GM18511 (cell line): ENCODE measurements around the gene AGBL2.
"Not testable (repeated sequence)": the region's sequence is repeated elsewhere in the genome, so short reads cannot be mapped to it uniquely, and the experiment has no call there.

Experiments used
- ATAC-seq: cut with Tn5 transposase; IDR thresholded peaks from one replicate; pipeline ENCODE4 v1.9.1; 2021; ENCODE audit warnings: mild to moderate bottlenecking, moderate library complexity; ENCODE audit not compliant: unreplicated experiment

The AGBL2 gene

DNA sequence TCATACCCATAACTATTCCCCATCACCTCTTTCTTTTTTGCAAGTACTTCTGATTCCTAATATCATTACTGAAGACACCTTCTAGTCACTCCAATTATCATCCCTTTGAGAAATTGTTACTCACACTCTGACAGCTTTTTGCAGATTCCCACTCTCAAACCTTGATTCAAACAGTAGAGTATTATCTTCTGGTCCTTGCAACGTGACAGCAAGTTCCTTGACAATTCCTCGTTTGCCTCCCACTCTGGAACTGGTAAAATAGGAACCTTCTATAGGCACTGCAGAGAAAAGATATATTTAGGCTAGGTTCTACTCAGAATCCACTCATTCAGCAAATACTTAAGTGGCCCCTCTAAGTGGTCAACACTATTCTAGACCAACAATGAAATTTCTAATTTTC is 23.2 kb downstream of the AGBL2 start:
- no peak for ATAC-seq

DNA sequence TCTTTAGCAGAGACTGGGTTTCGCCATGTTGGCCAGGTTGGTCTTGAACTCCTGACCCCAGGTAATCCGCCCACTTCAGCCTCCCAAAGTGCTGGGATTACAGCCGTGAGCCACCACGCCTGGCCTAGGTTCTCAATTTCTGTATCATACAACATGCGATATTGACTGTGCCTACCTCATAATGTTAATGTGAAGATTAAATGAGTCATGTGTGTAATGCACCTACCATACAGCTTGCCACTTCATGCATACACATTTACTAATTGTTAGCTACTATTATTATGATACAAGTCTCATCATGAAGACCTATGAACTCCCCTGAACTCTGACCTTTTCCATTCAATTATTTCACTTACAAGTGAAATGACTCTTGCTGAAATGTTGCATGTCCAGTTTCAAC is 25.7 kb downstream of the AGBL2 start:
- ATAC-seq: no peak

DNA sequence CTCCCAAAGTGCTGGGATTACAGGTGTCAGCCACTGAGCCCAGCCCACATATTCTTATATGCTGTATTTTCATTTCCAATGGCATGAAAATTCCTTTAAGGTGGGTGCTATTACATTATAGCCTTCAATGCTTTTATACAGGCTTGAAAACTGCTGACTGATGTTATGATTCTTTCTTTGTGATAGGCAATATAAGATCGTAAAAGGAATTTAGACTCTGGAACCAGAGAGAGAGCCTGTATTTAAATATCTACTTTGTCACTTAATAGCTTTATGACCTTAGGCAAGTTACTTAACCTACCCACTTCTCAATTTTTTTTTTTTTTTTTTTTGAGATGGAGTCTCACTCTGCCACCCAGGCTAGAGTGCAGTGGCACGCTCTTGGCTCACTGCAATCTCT is 26.2 kb downstream of the AGBL2 start:
- ATAC-seq: no peak

DNA sequence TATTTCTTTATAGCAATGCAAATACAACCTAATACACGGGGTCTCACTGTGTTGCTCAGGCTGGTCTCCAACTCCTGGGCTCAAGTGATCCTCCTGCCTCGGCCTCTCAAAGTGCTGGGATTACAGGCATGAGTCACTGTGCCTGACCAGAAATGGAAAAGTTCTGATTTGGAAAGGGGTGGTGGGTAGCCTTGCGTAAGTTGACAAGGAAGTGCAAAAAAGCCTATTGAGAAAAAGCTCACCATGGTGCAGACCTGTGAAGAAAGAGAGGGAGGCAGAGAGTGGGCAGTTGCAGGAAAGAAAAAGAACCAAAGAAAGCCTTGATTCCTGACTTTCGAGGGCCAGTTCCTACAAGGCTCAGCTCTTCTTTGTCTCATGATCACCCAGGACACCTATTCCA is 27.1 kb downstream of the AGBL2 start:
- no peak for ATAC-seq

DNA sequence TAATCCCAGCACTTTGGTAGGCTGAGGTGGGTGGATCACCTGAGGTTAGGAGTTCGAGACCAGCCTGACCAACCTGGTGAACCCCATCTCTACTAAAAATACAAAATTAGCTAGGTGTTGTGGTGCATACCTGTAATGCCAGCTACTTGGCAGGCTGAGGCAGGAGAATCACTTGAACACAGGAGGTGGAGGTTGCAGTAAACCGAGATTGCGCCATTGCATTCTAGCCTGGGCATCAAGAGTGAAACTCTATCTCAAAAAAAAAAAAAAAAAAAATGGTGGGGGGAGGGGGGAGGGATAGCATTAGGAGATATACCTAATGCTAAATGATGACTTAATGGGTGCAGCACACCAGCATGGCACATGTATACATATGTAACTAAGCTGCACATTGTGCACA is 28.5 kb downstream of the AGBL2 start:
- not testable (repeated sequence) for ATAC-seq

DNA sequence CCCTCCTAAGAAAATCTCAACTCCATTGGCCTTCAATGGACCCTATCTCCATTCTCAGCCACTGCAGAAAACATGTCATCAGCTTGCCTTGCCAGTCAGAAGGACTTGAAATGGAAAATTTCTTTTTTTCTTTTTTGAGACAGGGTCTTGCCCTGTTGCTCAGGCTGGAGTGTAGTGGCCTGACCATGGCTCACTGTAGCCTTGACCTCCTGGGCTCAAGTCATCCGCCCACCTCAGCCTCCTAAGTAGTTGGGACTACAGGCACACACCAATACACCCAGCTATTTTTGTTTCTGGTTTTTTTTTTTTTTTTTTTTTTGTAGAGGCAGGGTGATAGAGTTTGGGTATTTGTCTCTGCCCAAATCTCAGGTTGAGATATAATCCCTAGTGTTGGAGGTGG is 29.0 kb downstream of the AGBL2 start:
- ATAC-seq: no peak

DNA sequence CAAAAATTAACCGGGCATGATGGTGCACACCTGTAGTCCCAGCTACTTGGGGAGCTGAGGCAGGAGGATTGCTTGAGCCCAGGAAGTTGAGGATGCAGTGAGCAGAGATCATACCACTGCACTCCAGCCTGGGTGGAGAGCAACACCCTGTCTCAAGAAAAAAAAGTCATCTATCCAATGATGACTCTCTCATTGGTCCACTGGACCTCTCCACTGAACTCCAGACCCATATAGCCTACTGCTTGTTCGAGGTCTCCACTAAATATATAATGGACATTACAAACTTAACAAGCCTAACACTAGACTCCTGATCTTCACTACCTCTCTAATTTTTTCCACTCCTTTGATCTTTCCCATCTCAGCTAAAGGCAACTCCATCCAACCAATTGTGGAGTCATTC is 39.3 kb downstream of the AGBL2 start:
- no peak for ATAC-seq

DNA sequence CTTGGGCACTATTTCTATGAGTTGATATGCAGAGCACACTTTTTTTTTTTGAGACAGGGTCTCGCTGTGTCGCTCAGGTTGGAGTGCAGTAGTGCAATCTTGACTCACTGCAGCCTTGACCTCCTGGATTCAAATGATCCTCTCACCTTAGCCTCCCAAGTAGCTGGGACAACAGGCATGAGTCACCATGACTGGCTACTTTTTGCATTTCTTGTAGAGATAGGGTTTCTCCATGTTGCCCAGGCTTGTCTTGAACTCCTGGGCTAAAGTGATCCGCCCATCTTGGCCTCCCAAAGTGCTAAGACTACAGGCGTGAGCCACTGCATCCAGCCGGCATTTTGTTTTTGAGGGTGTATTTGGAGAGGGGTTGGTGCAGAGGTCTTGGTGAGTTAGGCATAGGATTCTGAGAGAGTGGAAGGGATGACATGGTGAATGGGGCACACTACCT is 42.9 kb downstream of the AGBL2 start:
- ATAC-seq: no peak

DNA sequence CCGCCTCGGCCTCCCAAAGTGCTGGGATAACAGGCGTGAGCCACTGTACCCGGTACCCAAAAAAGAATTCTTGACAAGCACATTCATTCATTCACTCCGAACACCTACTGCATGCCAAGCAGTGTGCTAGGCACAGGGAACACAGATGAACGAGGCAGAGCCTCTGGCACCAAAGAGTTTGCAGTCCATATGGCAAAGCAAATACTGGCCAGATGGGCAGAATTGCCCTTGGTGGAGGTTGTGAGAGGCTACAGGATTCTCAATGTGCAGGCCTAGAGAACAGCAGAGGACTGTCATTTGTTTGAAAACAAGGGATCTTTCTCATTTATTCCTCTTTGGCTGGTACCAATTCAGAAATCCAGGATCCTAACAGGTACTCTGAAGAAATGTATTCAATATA is 45.3 kb downstream of the AGBL2 start:
- no peak for ATAC-seq

DNA sequence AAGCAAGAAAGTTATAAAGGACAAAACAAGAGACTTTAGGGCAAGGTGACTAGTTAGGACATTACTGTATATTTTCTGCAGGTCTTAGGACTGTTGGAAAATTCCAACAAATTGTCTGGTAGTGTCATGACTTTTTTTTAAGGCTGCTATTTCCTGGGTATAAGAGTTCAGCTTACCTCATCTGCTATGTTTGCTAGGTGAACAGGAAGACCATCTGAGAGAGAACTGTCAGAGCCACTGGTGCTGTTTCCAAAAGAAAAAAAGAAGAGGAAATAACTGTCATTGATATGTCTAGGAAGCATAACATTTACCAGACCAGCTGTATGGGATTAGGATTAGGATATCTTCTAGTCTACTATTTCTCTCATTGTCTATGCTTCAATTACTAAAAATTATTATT is 46.5 kb downstream of the AGBL2 start:
- no peak for ATAC-seq

DNA sequence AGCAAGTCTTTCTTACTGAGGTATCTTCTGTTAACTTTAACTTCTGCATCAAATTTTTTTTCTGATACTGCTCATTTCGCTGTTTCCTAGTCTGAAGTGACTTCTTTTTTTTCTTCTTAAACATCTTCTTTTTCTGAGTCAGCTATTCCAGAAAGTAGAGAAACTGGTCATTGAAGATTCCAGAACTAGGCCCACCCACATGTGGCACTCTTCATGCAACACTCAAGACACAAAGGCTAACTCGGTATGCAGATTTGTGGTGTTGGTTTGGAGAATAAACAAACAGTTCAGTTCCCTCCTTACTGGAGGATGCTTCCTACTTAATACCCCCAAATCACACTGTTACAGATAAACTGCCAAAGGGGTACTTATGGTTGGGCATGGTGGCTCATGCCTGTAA is 47.6 kb downstream of the AGBL2 start:
- no peak for ATAC-seq

DNA sequence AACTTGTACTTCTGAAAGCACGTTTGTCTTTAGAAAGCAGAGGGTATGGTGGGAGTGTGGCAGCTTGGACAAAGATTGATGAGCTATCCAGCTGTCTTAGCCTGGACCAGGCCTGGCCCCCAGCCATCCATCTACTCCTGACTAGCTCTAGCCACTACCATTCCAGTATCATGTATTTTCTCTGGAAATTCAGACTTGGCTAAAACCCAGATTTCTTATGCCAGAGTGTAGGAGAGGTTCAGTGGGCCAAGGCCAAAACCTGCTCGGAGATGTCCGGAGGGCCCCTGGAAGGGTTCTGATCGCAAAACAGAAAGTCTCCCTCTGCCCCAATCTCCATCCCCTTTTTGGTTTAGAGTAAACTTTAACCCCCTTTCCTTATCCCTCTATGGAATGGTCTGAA is 48.0 kb downstream of the AGBL2 start:
- no peak for ATAC-seq

DNA sequence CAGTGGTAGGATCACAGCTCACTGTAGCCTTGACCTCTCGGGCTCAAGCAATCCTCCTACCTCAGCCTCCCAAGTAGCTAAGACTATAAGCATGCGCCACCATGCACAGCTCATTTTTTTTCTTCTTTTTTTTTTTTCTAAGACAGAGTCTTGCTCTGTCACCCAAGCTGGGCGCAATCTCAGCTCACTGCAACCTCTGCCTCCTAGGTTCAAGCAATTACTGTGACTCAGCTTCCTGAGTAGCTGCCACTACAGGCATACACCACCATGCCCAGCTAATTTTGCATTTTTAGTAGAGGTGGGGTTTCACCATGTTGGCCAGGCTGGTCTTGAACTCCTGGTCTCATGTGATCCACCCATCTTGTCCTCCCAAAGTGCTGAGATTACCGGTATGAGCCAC is 50.2 kb downstream of the AGBL2 start:
- not testable (repeated sequence) for ATAC-seq

DNA sequence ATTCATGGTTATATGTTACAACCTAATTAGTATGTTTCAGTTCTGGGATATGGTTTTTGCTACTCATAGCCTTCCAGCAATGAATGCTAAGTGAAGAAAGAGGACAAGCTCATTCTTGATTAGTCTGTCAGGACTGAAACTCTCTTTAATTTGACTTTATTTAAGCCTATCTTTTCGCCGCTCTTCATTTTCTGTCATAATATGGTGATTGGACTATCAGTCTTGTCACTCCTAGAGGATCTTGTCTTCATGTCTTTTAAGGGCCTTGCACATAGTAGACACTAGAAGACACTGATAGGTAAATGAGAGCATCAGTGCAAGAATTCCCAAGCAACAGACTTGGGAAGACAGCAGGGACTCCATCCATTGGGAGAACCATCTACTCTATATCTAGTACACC is 53.9 kb downstream of the AGBL2 start:
- no peak for ATAC-seq

DNA sequence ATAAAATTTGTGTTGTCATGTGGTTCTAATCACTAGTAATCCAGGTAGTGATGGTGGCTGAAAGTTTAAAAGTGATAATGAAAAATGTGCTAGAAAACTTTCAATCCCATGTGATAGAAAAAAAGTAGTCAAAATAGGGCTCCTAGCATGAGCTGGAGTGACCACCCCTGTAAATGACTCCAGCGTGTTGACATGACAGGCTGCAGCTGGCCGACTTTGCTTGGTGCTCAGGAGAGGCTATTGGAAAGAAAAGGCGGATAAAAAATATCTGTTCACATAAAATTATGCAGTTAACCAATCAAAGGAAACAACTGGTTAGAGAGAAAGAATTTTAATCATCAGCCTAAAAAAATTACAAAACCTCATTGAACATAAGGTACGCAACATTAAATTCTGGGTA is 55.9 kb downstream of the AGBL2 start:
- ATAC-seq: no peak

DNA sequence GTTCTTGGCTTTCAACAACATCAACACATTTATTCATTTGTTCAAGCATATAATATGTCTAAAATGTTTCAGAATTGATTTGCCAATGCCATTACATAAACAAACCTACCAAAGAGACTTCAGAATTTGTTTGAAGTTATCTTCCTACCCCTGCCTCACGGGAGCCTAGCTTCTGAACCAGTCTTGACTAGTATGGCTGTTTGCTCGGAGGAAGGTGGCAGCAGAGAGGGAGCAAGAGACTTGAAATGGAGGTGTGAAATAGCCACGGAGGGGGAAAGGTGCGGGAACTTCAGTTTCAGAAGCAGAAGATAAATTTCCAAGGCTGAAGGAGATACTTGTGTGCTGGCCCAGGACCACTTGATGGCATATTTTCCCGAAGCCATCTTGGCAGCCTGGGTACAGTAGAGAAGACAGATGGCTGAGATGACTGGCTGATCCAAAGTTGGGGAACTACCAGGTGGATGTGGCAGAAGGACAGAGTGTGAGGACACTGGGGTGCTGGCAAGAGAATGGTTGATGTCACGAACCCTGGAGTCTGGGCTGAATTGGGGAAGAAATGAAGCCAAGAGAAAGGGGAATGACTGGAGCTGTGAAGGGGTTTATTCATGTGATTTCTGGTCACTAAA is 58.8 kb downstream of the AGBL2 start:
- ATAC-seq: no peak

DNA sequence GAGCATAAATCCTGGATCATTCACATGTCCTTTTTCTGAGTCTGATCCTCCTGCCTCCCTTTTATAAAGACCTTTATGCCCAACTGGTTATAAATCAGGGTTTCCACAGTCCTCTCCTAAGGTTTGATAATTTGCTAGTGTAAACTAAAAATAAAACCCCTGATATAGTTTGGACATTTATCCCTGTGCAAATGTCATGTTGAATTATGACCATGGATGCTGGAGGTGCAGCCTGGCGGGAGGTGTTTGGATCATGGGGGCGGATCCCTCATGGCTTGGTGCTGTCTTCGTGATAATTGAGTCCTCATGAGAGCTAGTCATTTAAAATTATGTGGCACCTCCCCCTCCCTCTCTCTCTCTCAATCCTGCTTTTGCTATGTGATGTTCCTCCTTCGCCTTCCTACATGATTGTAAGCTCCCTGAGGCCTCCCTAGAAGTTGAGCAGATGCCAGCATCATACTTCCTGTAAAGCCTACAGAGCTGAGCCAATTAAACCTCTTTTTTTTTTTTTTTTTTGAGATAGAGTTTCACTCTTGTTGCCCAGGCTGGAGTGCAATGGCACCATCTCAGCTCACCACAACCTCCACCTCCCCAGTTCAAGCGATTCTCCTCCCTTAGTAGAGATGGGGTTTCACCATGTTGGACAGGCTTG is 63.2 kb downstream of the AGBL2 start:
- no peak for ATAC-seq

DNA sequence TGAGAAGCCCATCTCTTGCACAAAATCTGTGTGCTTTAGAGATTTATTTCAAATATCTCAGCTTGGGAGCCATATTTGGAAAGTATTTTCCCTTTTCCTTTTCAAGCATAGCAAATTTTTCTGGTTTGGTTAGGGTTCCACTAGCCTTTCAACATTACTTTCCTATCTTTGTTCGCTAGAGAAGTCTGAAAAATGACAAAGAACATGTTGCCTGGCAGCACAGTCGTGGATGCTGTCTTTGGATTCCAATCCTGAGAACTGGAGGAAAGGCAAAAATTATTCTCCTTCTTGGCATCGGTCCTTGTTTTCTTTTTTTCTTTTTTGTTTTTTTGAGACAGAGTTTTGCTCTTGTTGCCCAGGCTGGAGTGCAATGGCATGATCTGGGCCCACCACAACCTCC is 65.9 kb downstream of the AGBL2 start:
- ATAC-seq: no peak

DNA sequence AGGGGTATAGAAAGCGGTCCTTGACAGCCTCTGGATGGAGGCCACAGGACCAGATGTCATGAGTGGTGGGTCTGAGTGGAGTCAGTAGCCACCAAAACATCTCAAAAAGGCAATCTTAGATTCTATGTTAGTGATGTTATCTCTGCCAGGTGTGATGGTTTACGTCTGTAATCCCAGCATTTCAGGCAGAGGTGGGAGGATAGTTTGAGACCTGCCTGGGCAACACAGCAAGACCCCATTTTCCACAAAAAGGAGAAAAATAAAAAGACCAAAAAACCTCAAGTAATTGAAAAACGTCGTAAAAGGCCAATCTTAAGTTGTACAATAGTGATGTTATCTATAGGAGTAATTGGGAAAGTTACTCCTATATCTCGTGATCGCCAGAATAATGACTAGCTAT is 69.2 kb downstream of the AGBL2 start:
- no peak for ATAC-seq

DNA sequence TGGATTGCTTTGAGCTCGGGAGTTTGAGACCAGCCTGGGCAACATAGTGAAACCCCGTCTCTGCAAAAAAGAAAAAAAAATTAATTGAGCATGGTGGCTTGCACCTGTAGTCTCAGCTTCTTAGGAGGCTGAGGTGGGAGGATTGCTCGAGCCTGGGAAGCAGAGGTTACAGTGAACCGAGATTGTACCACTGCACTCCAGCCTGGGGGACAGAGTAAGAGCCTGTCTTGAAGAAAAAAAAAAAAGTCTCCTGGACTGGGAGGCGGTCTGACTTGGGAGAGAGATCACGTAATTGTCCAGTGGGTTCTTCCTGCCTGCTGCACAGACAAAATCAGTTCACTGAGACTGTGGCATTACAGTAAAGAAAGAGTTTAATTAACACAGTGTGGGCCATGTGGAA is 69.7 kb downstream of the AGBL2 start:
- no peak for ATAC-seq

DNA sequence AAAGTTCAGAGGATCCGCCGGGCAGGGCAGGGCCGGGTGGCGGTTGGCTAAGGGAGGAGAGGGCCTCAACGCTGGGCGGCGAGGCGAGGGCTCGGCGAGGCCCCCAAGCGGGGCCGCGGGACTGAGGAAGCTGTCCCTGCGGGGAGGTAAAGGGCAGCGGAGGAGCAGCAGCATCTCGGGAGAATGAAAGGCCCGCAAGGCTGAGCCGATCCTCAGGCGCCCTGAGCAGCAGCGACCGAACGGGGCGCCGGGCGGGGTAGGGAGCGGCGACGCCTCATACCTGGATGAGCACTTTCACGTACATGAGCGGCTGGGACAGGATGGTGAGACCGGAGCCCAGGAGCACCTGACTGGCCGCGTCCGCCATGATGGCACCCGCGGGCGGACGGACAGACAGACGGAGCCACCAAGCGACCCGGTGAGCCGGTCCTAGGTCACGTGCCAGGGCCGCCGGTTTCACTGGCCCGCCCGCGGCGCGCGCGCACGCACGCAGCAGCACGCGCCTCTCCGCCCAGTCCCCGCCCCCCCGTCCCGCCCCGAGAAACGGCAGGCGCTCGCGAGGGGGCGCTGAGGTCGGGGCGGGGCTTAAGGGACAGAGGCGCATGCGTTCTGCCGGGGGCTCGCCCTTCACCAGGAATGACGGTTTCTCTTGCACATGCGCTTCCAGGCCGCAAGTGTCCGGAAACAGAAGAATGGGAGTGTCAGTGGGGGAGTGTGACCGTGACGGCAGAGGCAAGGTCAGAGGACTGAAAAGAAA is 72.9 kb downstream of the AGBL2 start, which contains the start of gene MTCH2:
Gene MTCH2, minus strand, starts transcription at position 461 of the 757 bp plus-strand sequence. Its CDS starts 94 bp downstream, at position 367.
- peak; percentile 87 for ATAC-seq

DNA sequence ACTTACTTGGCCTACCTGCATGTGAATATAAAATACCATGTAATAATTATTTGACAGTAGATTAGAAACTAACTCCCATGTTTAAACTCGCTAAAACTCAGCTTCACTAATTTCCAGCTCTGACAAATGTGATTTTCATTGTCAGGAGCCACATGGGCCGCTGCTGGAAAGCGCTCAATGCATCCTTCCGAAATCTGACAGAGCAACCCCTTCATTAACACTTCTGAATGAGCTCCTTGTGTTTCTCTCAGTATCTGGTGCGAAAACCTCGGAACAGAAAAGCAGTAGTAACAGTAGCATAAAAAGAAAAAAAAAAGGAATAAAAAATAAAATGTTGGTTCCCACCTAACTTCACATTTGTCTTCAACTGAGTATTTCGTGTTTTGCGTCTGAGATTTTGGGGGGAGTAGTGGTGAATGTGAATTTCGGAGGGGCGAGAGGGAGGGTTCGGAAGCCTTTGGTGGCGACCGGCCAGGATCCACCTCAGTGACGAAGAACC is 73.5 kb downstream of the AGBL2 start:
- ATAC-seq: no peak
